Right kidney (tissue), 1 donor: Measurements from ENCODE around the gene EPB41L1.
"Not testable (repeated sequence)": the region's sequence is repeated elsewhere in the genome, so short reads cannot be mapped to it uniquely, and the experiment has no call there.

Experiments used
- DNase-seq: peaks from one replicate; pipeline ENCODE4 v3.0.0-alpha.2; 2016

Gene EPB41L1

GRCh38 chr20:36125097-36125496 lies 29.4 kb upstream of the EPB41L1 start:
- no peak for DNase-seq

- DNase-seq: no peak
Observed at GRCh38 chr20:36126836-36127527, 27.6 kb upstream of the EPB41L1 start.

- DNase-seq: no peak
Observed at GRCh38 chr20:36128463-36129159, 25.9 kb upstream of the EPB41L1 start.

- no peak for DNase-seq
Observed at GRCh38 chr20:36129160-36129543, 25.4 kb upstream of the EPB41L1 start.

GRCh38 chr20:36130390-36130789 lies 24.1 kb upstream of the EPB41L1 start:
- no peak for DNase-seq

GRCh38 chr20:36132802-36133211 lies 21.7 kb upstream of the EPB41L1 start:
- DNase-seq: no peak

GRCh38 chr20:36133821-36134220 lies 20.7 kb upstream of the EPB41L1 start:
- DNase-seq: no peak

GRCh38 chr20:36135159-36135558 lies 19.4 kb upstream of the EPB41L1 start:
- DNase-seq: no peak

GRCh38 chr20:36135821-36136220 lies 18.7 kb upstream of the EPB41L1 start:
- DNase-seq: no peak

GRCh38 chr20:36137313-36137712 lies 17.2 kb upstream of the EPB41L1 start:
- not testable (repeated sequence) for DNase-seq

- DNase-seq: no peak
Observed at GRCh38 chr20:36141310-36141709, 13.2 kb upstream of the EPB41L1 start.

- no peak for DNase-seq
Observed at GRCh38 chr20:36144336-36144735, 10.2 kb upstream of the EPB41L1 start.

GRCh38 chr20:36145877-36146707 lies 8.4 kb upstream of the EPB41L1 start:
- no peak for DNase-seq

GRCh38 chr20:36147690-36148089 lies 6.8 kb upstream of the EPB41L1 start:
- no peak for DNase-seq

GRCh38 chr20:36148439-36148838 lies 6.1 kb upstream of the EPB41L1 start:
- DNase-seq: no peak

GRCh38 chr20:36149012-36149411 lies 5.5 kb upstream of the EPB41L1 start:
- no peak for DNase-seq

GRCh38 chr20:36149469-36149868 lies 5.1 kb upstream of the EPB41L1 start:
- no peak for DNase-seq

GRCh38 chr20:36150489-36150846 lies 4.1 kb upstream of the EPB41L1 start:
- DNase-seq: no peak

GRCh38 chr20:36150847-36151539 lies 3.5 kb upstream of the EPB41L1 start:
- DNase-seq: peak; percentile 52

GRCh38 chr20:36152261-36152660 lies 2.3 kb upstream of the EPB41L1 start:
- DNase-seq: no peak

- no peak for DNase-seq
Observed at GRCh38 chr20:36153204-36153603, 1.3 kb upstream of the EPB41L1 start.
